HG02943 (cell line): ENCODE results near the gene FAAP20.

ENCODE experiments used
- ATAC-seq: cut with Tn5 transposase; IDR thresholded peaks from one replicate; pipeline ENCODE4 v1.9.1; 2021; ENCODE audit warnings: mild to moderate bottlenecking, low read depth, moderate library complexity; ENCODE audit not compliant: unreplicated experiment

FAAP20 gene

GRCh38 chr1:2180297-2181245 lies 14.0 kb downstream of the FAAP20 start:
- no peak for ATAC-seq

- ATAC-seq, result no peak
These were observed 15.1 kb downstream of the FAAP20 start for GRCh38 chr1:2179283-2180013.

- no peak for ATAC-seq
These were observed 15.7 kb downstream of the FAAP20 start for GRCh38 chr1:2178875-2179274.

- ATAC-seq, result no peak
These were observed 16.5 kb downstream of the FAAP20 start for GRCh38 chr1:2177946-2178538.

GRCh38 chr1:2177541-2177940 lies 17.0 kb downstream of the FAAP20 start:
- no peak for ATAC-seq

GRCh38 chr1:2176615-2177014 lies 18.0 kb downstream of the FAAP20 start:
- no peak for ATAC-seq

- ATAC-seq, result no peak
These were observed 18.7 kb downstream of the FAAP20 start for GRCh38 chr1:2175681-2176454.

GRCh38 chr1:2175055-2175414 lies 19.5 kb downstream of the FAAP20 start:
- no peak for ATAC-seq

GRCh38 chr1:2174348-2175054 lies 20.1 kb downstream of the FAAP20 start:
- ATAC-seq, result no peak

- ATAC-seq, result no peak
These were observed 20.8 kb downstream of the FAAP20 start for GRCh38 chr1:2173546-2174347.

- ATAC-seq, result no peak
These were observed 21.9 kb downstream of the FAAP20 start for GRCh38 chr1:2172551-2173146.

GRCh38 chr1:2172012-2172411 lies 22.6 kb downstream of the FAAP20 start:
- ATAC-seq, result no peak

- no peak for ATAC-seq
These were observed 24.4 kb downstream of the FAAP20 start for GRCh38 chr1:2170211-2170610.

- no peak for ATAC-seq
These were observed 25.3 kb downstream of the FAAP20 start for GRCh38 chr1:2169200-2169836.

- ATAC-seq, result no peak
These were observed 26.0 kb downstream of the FAAP20 start for GRCh38 chr1:2168535-2168934.

- no peak for ATAC-seq
These were observed 26.5 kb downstream of the FAAP20 start for GRCh38 chr1:2168090-2168489.

- no peak for ATAC-seq
These were observed 27.9 kb downstream of the FAAP20 start for GRCh38 chr1:2166695-2167094.

- ATAC-seq, result no peak
These were observed 28.3 kb downstream of the FAAP20 start for GRCh38 chr1:2166254-2166653.
